HG02798 (cell line): ENCODE data around the gene HIVEP1.

Experiments
- ATAC-seq: cut with Tn5 transposase; IDR thresholded peaks from one replicate; pipeline ENCODE4 v1.9.1; 2021; ENCODE audit warnings: mild to moderate bottlenecking; ENCODE audit not compliant: unreplicated experiment, poor library complexity

The HIVEP1 gene

GRCh38 chr6:12110523-12111362 lies 98.6 kb downstream of the HIVEP1 start:
- no peak for ATAC-seq

- ATAC-seq: no peak
Observed at GRCh38 chr6:12111363-12111670, 99.2 kb downstream of the HIVEP1 start.

- no peak for ATAC-seq
Observed at GRCh38 chr6:12112540-12113189, 100.6 kb downstream of the HIVEP1 start.

- ATAC-seq: peak; percentile 34
Observed at GRCh38 chr6:12113190-12113577, 101.1 kb downstream of the HIVEP1 start.

- peak; percentile 30 for ATAC-seq
Observed at GRCh38 chr6:12114055-12114503, 102.0 kb downstream of the HIVEP1 start.

- ATAC-seq: no peak
Observed at GRCh38 chr6:12115001-12115400, 102.9 kb downstream of the HIVEP1 start.

GRCh38 chr6:12115492-12115891 lies 103.4 kb downstream of the HIVEP1 start:
- ATAC-seq: no peak

- no peak for ATAC-seq
Observed at GRCh38 chr6:12116264-12116800, 104.2 kb downstream of the HIVEP1 start.

- ATAC-seq: no peak
Observed at GRCh38 chr6:12116978-12117377, 104.9 kb downstream of the HIVEP1 start.

- no peak for ATAC-seq
Observed at GRCh38 chr6:12118607-12119006, 106.5 kb downstream of the HIVEP1 start.

- peak; percentile 78 for ATAC-seq
Observed at GRCh38 chr6:12119085-12119588, 107.0 kb downstream of the HIVEP1 start.

- no peak for ATAC-seq
Observed at GRCh38 chr6:12125396-12125795, 113.3 kb downstream of the HIVEP1 start.

- ATAC-seq: no peak
Observed at GRCh38 chr6:12126051-12126450, 113.9 kb downstream of the HIVEP1 start.

- no peak for ATAC-seq
Observed at GRCh38 chr6:12129523-12129922, 117.4 kb downstream of the HIVEP1 start.

- no peak for ATAC-seq
Observed at GRCh38 chr6:12132351-12133222, 120.5 kb downstream of the HIVEP1 start.

- ATAC-seq: no peak
Observed at GRCh38 chr6:12134581-12134980, 122.5 kb downstream of the HIVEP1 start.

GRCh38 chr6:12134991-12135390 lies 122.9 kb downstream of the HIVEP1 start:
- no peak for ATAC-seq

GRCh38 chr6:12136905-12137304 lies 124.8 kb downstream of the HIVEP1 start:
- ATAC-seq: no peak

GRCh38 chr6:12137480-12137879 lies 125.4 kb downstream of the HIVEP1 start:
- ATAC-seq: no peak

GRCh38 chr6:12138381-12138780 lies 126.3 kb downstream of the HIVEP1 start:
- no peak for ATAC-seq
